Stimulated activated CD8-positive, alpha-beta memory T cell treated with anti-CD3 and anti-CD28 coated beads, Interleukin-12 subunit alpha, Interleukin-12 subunit beta, amount 100 ng/mL, for 24 hours (primary cell): ENCODE data around the gene COLQ.

Experiments used
- DNase-seq: peaks from one replicate; pipeline ENCODE4 v3.0.0-alpha.2; 2020; ENCODE audit errors: extremely low read depth

Gene COLQ

GRCh38 chr3:15520185-15520584 is 1.3 kb downstream of the COLQ start:
- no peak for DNase-seq

- no peak for DNase-seq
Observed at GRCh38 chr3:15519096-15519495, 2.4 kb downstream of the COLQ start.

- DNase-seq = no peak
Observed at GRCh38 chr3:15514663-15515340, 6.7 kb downstream of the COLQ start.

- no peak for DNase-seq
Observed at GRCh38 chr3:15513810-15514662, 7.5 kb downstream of the COLQ start.

GRCh38 chr3:15513116-15513515 is 8.4 kb downstream of the COLQ start:
- no peak for DNase-seq

GRCh38 chr3:15512166-15512565 is 9.3 kb downstream of the COLQ start:
- DNase-seq = no peak

GRCh38 chr3:15511156-15511555 is 10.3 kb downstream of the COLQ start:
- DNase-seq = no peak

- DNase-seq = no peak
Observed at GRCh38 chr3:15510493-15510892, 11.0 kb downstream of the COLQ start.

- DNase-seq = no peak
Observed at GRCh38 chr3:15506571-15506970, 14.9 kb downstream of the COLQ start.

GRCh38 chr3:15505479-15506165 is 15.9 kb downstream of the COLQ start:
- DNase-seq = no peak

GRCh38 chr3:15502616-15503015 is 18.9 kb downstream of the COLQ start:
- DNase-seq = no peak

GRCh38 chr3:15501126-15501525 is 20.4 kb downstream of the COLQ start:
- DNase-seq = no peak

- DNase-seq = no peak
Observed at GRCh38 chr3:15500107-15500724, 21.3 kb downstream of the COLQ start.

GRCh38 chr3:15499536-15499935 is 22.0 kb downstream of the COLQ start:
- no peak for DNase-seq

- DNase-seq = no peak
Observed at GRCh38 chr3:15498431-15499214, 22.9 kb downstream of the COLQ start.

- no peak for DNase-seq
Observed at GRCh38 chr3:15497964-15498363, 23.5 kb downstream of the COLQ start.

GRCh38 chr3:15496341-15496664 is 25.2 kb downstream of the COLQ start:
- no peak for DNase-seq

GRCh38 chr3:15495461-15496340 is 25.8 kb downstream of the COLQ start:
- DNase-seq = no peak

GRCh38 chr3:15493436-15493835 is 28.1 kb downstream of the COLQ start:
- DNase-seq = no peak

GRCh38 chr3:15492847-15493360 is 28.6 kb downstream of the COLQ start:
- no peak for DNase-seq
